Neural progenitor cell (in vitro differentiated cells): ENCODE results near the gene OOSP4A. TPM values are rescaled to one million over a fixed set of nuclear protein-coding genes. Genes with fewer than 3 reads are reported as not detected.

Source experiments
- DNase-seq: peaks from one replicate; pipeline ENCODE4 v3.0.0-alpha.2; 2016; ENCODE audit warnings: low spot score
- H2AFZ ChIP-seq: fragments of 200-600 bp; sonication (generic); replicated peaks from 2 replicates; pipeline ENCODE4 v1.6.1; 2016; ENCODE audit warnings: antibody characterized with exemption
- H3F3A ChIP-seq: fragments of 200-600 bp; sonication (generic); 2 replicates; pipeline ENCODE4 v1.6.1; 2016; ENCODE audit warnings: antibody characterized with exemption, low read depth
- H3K27ac ChIP-seq: fragments of 200-600 bp; sonication (generic); 2 replicates; pipeline ENCODE4 v1.5.1; 2016; ENCODE audit warnings: mild to moderate bottlenecking
- H3K27me3 ChIP-seq: fragments of 200-600 bp; sonication (generic); 2 replicates; pipeline ENCODE4 v1.6.1; 2016; ENCODE audit warnings: mild to moderate bottlenecking, moderate library complexity
- H3K36me3 ChIP-seq: fragments of 200-600 bp; sonication (generic); 2 replicates; pipeline ENCODE4 v1.5.1; 2016
- H3K4me1 ChIP-seq: fragments of 200-600 bp; sonication (generic); 2 replicates; pipeline ENCODE4 v1.6.1; 2016; ENCODE audit warnings: mixed run types
- H3K4me2 ChIP-seq: fragments of 200-600 bp; sonication (generic); 2 replicates; pipeline ENCODE4 v1.6.1; 2016
- H3K4me3 ChIP-seq: fragments of 200-600 bp; sonication (generic); 2 replicates; pipeline ENCODE4 v1.5.1; 2016
- H3K79me2 ChIP-seq: fragments of 200-600 bp; sonication (generic); 2 replicates; pipeline ENCODE4 v1.6.1; 2016; ENCODE audit warnings: low read depth
- H3K9ac ChIP-seq: fragments of 200-600 bp; sonication (generic); 2 replicates; pipeline ENCODE4 v1.6.1; 2016
- H3K9me3 ChIP-seq: fragments of 200-600 bp; sonication (generic); 2 replicates; pipeline ENCODE4 v1.5.1; 2016; ENCODE audit warnings: low read depth
- H4K20me1 ChIP-seq: fragments of 200-600 bp; sonication (generic); 2 replicates; pipeline ENCODE4 v1.6.1; 2016; ENCODE audit warnings: low read depth
- H3K27ac Mint-ChIP-seq: 3 replicates; pipeline ENCODE4 v1.8.0; 2021; ENCODE audit warnings: mixed read lengths
- H3K27me3 Mint-ChIP-seq: 2 replicates; pipeline ENCODE4 v1.8.0; 2022; ENCODE audit warnings: low read depth, mild to moderate bottlenecking, inconsistent platforms, moderate library complexity, mixed read lengths; ENCODE audit not compliant: insufficient read depth
- H3K36me3 Mint-ChIP-seq: 3 replicates; pipeline ENCODE4 v1.8.0; 2021; ENCODE audit warnings: mixed read lengths
- H3K4me1 Mint-ChIP-seq: 3 replicates; pipeline ENCODE4 v1.8.0; 2021; ENCODE audit warnings: mixed read lengths
- H3K4me3 Mint-ChIP-seq: 3 replicates; pipeline ENCODE4 v1.8.0; 2021; ENCODE audit warnings: mild to moderate bottlenecking, moderate library complexity, mixed read lengths
- H3K9me3 Mint-ChIP-seq: 3 replicates; pipeline ENCODE4 v1.8.0; 2020; ENCODE audit warnings: mixed read lengths
- CTCF ChIP-seq: fragments of 200-600 bp; sonication (generic); IDR thresholded peaks from 2 replicates; pipeline ENCODE4 v1.5.1; 2017; ENCODE audit warnings: antibody characterized with exemption, mild to moderate bottlenecking
- EZH2 ChIP-seq: fragments of 200-600 bp; sonication (generic); IDR thresholded peaks from 2 replicates; pipeline ENCODE4 v1.6.1; 2017; ENCODE audit warnings: antibody characterized with exemption, mild to moderate bottlenecking, moderate library complexity
- EZH2phosphoT487 ChIP-seq: fragments of 200-600 bp; sonication (generic); IDR thresholded peaks from 2 replicates; pipeline ENCODE4 v1.6.1; 2017; ENCODE audit warnings: antibody characterized with exemption
- total RNA-seq: library from RNA; depleted of rRNA; stranded (reverse); fragments of >200 nt; gene quantifications from 2 replicates; pipeline ENCODE4 v1.2.3, GENCODE V29; 2015; ENCODE audit warnings: low replicate concordance

Gene OOSP4A
- total RNA-seq, 1 donor from 2014 or later = not detected

- no peak for TF ChIP-seq EZH2
- no peaks in the 10 kb centered on the region for H3K9me3 ChIP-seq
- no peaks in the 10 kb centered on the region for H4K20me1 ChIP-seq
- Mint-ChIP-seq H3K27me3 (peaks cover 2% of the 10 kb centered on the region), H3K36me3 (no peaks in the 10 kb centered on the region), H3K4me1 (no peaks in the 10 kb centered on the region), H3K27ac (no peak overlapping the region), H3K4me3 (no peak overlapping the region), H3K9me3 (peaks cover 23% of the 10 kb centered on the region)
- H3K79me2 ChIP-seq = no peaks in the 10 kb centered on the region
- no peak overlapping the region for H3K9ac ChIP-seq
- DNase-seq = no peak
- no peaks in the 10 kb centered on the region for H3K27me3 ChIP-seq
- no peak overlapping the region for H3K4me2 ChIP-seq
- H3K36me3 ChIP-seq = no peaks in the 10 kb centered on the region
- no peak overlapping the region for H3K4me3 ChIP-seq
- H3F3A ChIP-seq = no peaks in the 10 kb centered on the region
- H3K4me1 ChIP-seq = no peaks in the 10 kb centered on the region
- no peak overlapping the region for H3K27ac ChIP-seq
- H2AFZ ChIP-seq = no peak overlapping the region
These were observed 40.0 kb upstream of the OOSP4A start for GRCh38 chr11:59923813-59924212.

GRCh38 chr11:59931688-59932087 is 32.1 kb upstream of the OOSP4A start:
- Mint-ChIP-seq H3K27me3 (peaks cover 3% of the 10 kb centered on the region), H3K27ac (no peak overlapping the region), H3K4me1 (no peaks in the 10 kb centered on the region), H3K36me3 (no peaks in the 10 kb centered on the region), H3K9me3 (peaks cover 3% of the 10 kb centered on the region), H3K4me3 (no peak overlapping the region)
- Histone ChIP-seq H3K27ac (no peak overlapping the region), H3K4me2 (no peak overlapping the region), H3K27me3 (no peaks in the 10 kb centered on the region), H3K4me3 (no peak overlapping the region), H3K36me3 (no peaks in the 10 kb centered on the region), H3K9ac (no peak overlapping the region), H4K20me1 (no peaks in the 10 kb centered on the region), H3K4me1 (no peaks in the 10 kb centered on the region), H3K9me3 (no peaks in the 10 kb centered on the region), H3F3A (no peaks in the 10 kb centered on the region), H2AFZ (no peak overlapping the region), H3K79me2 (no peaks in the 10 kb centered on the region)
- TF ChIP-seq CTCF (no peak), EZH2 (no peak), EZH2phosphoT487 (no peak)
- no peak for DNase-seq

GRCh38 chr11:59938132-59938531 is 25.7 kb upstream of the OOSP4A start, which contains the start of gene OOSP1:
Gene OOSP1, plus strand, starts transcription at chr11:59938432. Its CDS starts 23 bp downstream, at chr11:59938455.
- H3K36me3 Mint-ChIP-seq = no peaks in the 10 kb centered on the region

More at GRCh38 chr11:59938132-59938531, 25.7 kb upstream of the OOSP4A start, which contains the start of gene OOSP1:
- no peak within 1 kb of the TSS for H3K4me2 ChIP-seq
- Mint-ChIP-seq H3K4me1 (no peaks in the 10 kb centered on the region), H3K9me3 (no peaks in the 10 kb centered on the region), H3K27ac (no peak within 1 kb of the TSS), H3K4me3 (no peak within 1 kb of the TSS), H3K27me3 (peaks cover 3% of the 10 kb centered on the region)
- no peak within 1 kb of the TSS for H3K9ac ChIP-seq
- H3K9me3 ChIP-seq = no peaks in the 10 kb centered on the region
- H2AFZ ChIP-seq = no peak within 1 kb of the TSS
- no peaks in the 10 kb centered on the region for H3K36me3 ChIP-seq
- H3K4me3 ChIP-seq = no peak within 1 kb of the TSS
- H4K20me1 ChIP-seq = no peaks in the 10 kb centered on the region
- no peak for DNase-seq
- TF ChIP-seq CTCF (no peak), EZH2 (no peak), EZH2phosphoT487 (no peak)
- no peaks in the 10 kb centered on the region for H3K27me3 ChIP-seq
- H3K4me1 ChIP-seq = no peaks in the 10 kb centered on the region
- H3K27ac ChIP-seq = no peak within 1 kb of the TSS
- no peaks in the 10 kb centered on the region for H3K79me2 ChIP-seq
- H3F3A ChIP-seq = no peaks in the 10 kb centered on the region
